ENCODE data around the gene SPAG6.
"Not testable (repeated sequence)": the region's sequence is repeated elsewhere in the genome, so short reads cannot be mapped to it uniquely, and the experiment has no call there.

SPAG6 gene

DNA sequence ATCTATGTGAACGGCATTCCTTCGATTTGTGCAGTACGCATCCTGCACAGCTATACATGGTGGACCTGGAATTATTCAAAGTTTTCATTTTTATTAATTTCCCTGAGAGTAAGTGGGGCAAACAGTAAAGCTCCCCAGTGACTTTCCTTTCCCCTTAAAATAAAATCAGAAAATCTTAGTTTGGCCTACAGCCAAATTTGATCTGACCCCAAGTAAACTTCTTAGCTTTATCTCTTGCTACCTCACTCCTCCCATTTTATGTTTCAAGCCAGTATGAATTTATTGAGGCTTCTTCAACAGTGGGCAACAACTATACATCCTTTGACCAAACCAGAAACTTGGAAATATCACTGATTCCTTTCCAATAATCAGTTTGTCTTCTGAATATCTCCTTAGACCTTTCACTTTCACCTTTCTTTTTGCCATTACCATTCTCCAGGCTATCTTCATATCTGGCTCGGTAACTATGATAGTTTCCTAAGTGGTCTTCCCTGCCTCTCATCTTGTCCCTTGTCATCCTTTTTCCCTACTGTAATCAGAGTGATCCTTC is 11.1 kb downstream of the SPAG6 start:
- no peak for TF ChIP-seq CTCF (IDR thresholded peaks at IDR 0.05; ENCODE audit: low read depth, low read length, missing control alignments)
- H3K4me3 ChIP-seq (ENCODE audit: low read depth, low read length), result no peak overlapping the region
- DNase-seq (ENCODE audit: low read depth), result no peak

GRCh38 chr10:22357770-22358169 is 12.5 kb downstream of the SPAG6 start:
- DNase-seq (ENCODE audit: low read depth); H3K4me3 ChIP-seq (ENCODE audit: low read depth, low read length): not testable (repeated sequence)

- no peak for DNase-seq (ENCODE audit: low read depth)
Observed at GRCh38 chr10:22363305-22363704, 18.0 kb downstream of the SPAG6 start.

DNA sequence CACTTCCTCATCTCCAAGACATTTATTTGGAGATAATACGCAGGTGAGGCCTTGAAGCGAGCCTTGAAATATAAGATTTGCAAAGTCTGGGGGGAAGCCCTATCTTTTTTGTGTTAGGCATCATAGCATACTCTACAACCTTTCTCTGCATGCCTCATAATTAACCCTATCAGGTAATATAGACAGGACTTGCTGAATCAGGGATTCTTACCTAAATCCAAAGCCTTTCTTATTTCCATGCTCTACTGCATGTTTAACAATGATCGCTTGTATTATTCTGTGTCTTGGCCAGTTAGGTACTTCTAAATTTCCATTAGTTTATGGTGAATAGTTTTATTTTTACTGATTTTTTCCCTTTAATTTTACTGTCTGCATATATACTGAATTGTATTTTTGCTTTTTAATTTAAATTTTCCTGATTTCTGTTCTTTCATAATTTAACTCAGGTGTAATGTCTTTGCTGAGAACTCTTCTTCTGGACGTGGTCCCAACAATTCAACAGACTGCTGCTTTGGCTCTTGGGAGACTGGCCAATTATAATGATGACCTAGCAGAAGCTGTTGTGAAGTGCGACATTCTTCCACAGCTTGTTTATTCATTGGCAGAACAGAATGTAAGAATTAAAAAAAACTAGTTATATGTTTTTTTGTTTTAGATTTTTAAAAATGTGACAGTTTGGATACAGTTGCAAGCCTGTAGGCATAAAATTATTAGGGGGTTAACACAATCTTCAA is 19.3 kb downstream of the SPAG6 start:
- no peak for TF ChIP-seq CTCF (IDR thresholded peaks at IDR 0.05; ENCODE audit: low read depth, low read length, missing control alignments)
- no peak for DNase-seq (ENCODE audit: low read depth)
- no peak overlapping the region for H3K4me3 ChIP-seq (ENCODE audit: low read depth, low read length)

More at GRCh38 chr10:22363305-22363704, 18.0 kb downstream of the SPAG6 start:
- H3K4me3 ChIP-seq (ENCODE audit: low read depth, low read length), result no peak overlapping the region
- no peak for TF ChIP-seq CTCF (IDR thresholded peaks at IDR 0.05; ENCODE audit: low read depth, low read length, missing control alignments)

- TF ChIP-seq CTCF (IDR thresholded peaks at IDR 0.05; ENCODE audit: low read depth, low read length, missing control alignments), result no peak
- DNase-seq (ENCODE audit: low read depth), result no peak
- H3K4me3 ChIP-seq (ENCODE audit: low read depth, low read length), result no peak overlapping the region
Observed at GRCh38 chr10:22365233-22365632, 19.9 kb downstream of the SPAG6 start.

- DNase-seq (ENCODE audit: low read depth), result no peak
- TF ChIP-seq CTCF (IDR thresholded peaks at IDR 0.05; ENCODE audit: low read depth, low read length, missing control alignments), result no peak
- H3K4me3 ChIP-seq (ENCODE audit: low read depth, low read length), result no peak overlapping the region
Observed at GRCh38 chr10:22365644-22366434, 20.5 kb downstream of the SPAG6 start.

GRCh38 chr10:22366435-22366703 is 21.1 kb downstream of the SPAG6 start:
- DNase-seq (ENCODE audit: low read depth), result no peak
- no peak overlapping the region for H3K4me3 ChIP-seq (ENCODE audit: low read depth, low read length)
- no peak for TF ChIP-seq CTCF (IDR thresholded peaks at IDR 0.05; ENCODE audit: low read depth, low read length, missing control alignments)
